ENCODE results near the gene CENPP. TPM values are rescaled to one million over a fixed set of nuclear protein-coding genes. Genes with fewer than 3 reads are reported as not detected.

CENPP gene
- total RNA-seq, 2 experiments from 2014 or later: 22.8 to 38.3 TPM

- DNase-seq: peak; percentile 30
- no peak for ATAC-seq
- Mint-ChIP-seq H3K9me3 (ENCODE audit: low read depth) (no peaks in the 10 kb centered on the region), H3K36me3 (peaks cover 47% of the 10 kb centered on the region), H3K4me3 (no peak overlapping the region), H3K27me3 (no peaks in the 10 kb centered on the region), H3K4me1 (peaks cover 7% of the 10 kb centered on the region), H3K27ac (no peak overlapping the region)
- CTCF ChIA-PET: interaction anchor here (0.7 kb wide), 1 partner anchor 8 kb away, joined by 3 read pairs; no protein-coding TSS in a partner anchor
Observed at GRCh38 chr9:92642564-92642963, 316.8 kb downstream of the CENPP start.

GRCh38 chr9:92644278-92644677, 318.5 kb downstream of the CENPP start:
- Mint-ChIP-seq H3K27me3 (no peaks in the 10 kb centered on the region), H3K9me3 (ENCODE audit: low read depth) (no peaks in the 10 kb centered on the region), H3K27ac (no peak overlapping the region), H3K4me3 (no peak overlapping the region), H3K4me1 (peaks cover 7% of the 10 kb centered on the region), H3K36me3 (peaks cover 52% of the 10 kb centered on the region)
- DNase-seq (peak; percentile 8), ATAC-seq (no peak)
- CTCF ChIA-PET: interaction anchor here (1.5 kb wide), 1 partner anchor 10 kb away, joined by 3 read pairs; no protein-coding TSS in a partner anchor

GRCh38 chr9:92645041-92645440, 319.3 kb downstream of the CENPP start:
- CTCF ChIA-PET: interaction anchor here (1.5 kb wide), 1 partner anchor 11 kb away, joined by 3 read pairs; no protein-coding TSS in a partner anchor
- Mint-ChIP-seq H3K36me3 (peaks cover 52% of the 10 kb centered on the region), H3K27ac (no peak overlapping the region), H3K4me1 (peaks cover 7% of the 10 kb centered on the region), H3K27me3 (no peaks in the 10 kb centered on the region), H3K4me3 (no peak overlapping the region), H3K9me3 (ENCODE audit: low read depth) (no peaks in the 10 kb centered on the region)
- ATAC-seq: no peak
- DNase-seq: peak; percentile 11

- Mint-ChIP-seq H3K27ac (peak overlapping the region; percentile 17), H3K27me3 (no peaks in the 10 kb centered on the region), H3K9me3 (ENCODE audit: low read depth) (no peaks in the 10 kb centered on the region), H3K4me3 (no peak overlapping the region), H3K4me1 (peaks cover 7% of the 10 kb centered on the region), H3K36me3 (peaks cover 51% of the 10 kb centered on the region)
- DNase-seq (peak; percentile 34), ATAC-seq (no peak)
- CTCF ChIA-PET: interaction anchor here (1.1 kb wide), 1 partner anchor 143 kb away, joined by 3 read pairs; no protein-coding TSS in a partner anchor
Observed at GRCh38 chr9:92647671-92648473, 322.1 kb downstream of the CENPP start.

GRCh38 chr9:92648474-92648971, 322.8 kb downstream of the CENPP start:
- H3K27me3 Mint-ChIP-seq: no peaks in the 10 kb centered on the region
- H3K4me3 Mint-ChIP-seq: no peak overlapping the region
- peaks cover 55% of the 10 kb centered on the region for H3K36me3 Mint-ChIP-seq
- peaks cover 7% of the 10 kb centered on the region for H3K4me1 Mint-ChIP-seq
- DNase-seq (no peak), ATAC-seq (no peak)
- no peak overlapping the region for H3K27ac Mint-ChIP-seq
- no peaks in the 10 kb centered on the region for H3K9me3 Mint-ChIP-seq (ENCODE audit: low read depth)
- CTCF ChIA-PET: interaction anchor here (1.1 kb wide), 1 partner anchor 142 kb away, joined by 3 read pairs; no protein-coding TSS in a partner anchor

GRCh38 chr9:92649007-92649406, 323.3 kb downstream of the CENPP start:
- ATAC-seq (no peak), DNase-seq (peak; percentile 37)
- no peak overlapping the region for H3K27ac Mint-ChIP-seq
- H3K9me3 Mint-ChIP-seq (ENCODE audit: low read depth): no peaks in the 10 kb centered on the region
- H3K36me3 Mint-ChIP-seq: peaks cover 53% of the 10 kb centered on the region
- CTCF ChIA-PET: no interaction called here
- no peaks in the 10 kb centered on the region for H3K27me3 Mint-ChIP-seq
- no peak overlapping the region for H3K4me3 Mint-ChIP-seq
- peaks cover 7% of the 10 kb centered on the region for H3K4me1 Mint-ChIP-seq

GRCh38 chr9:92650296-92650695, 324.5 kb downstream of the CENPP start:
- peaks cover 43% of the 10 kb centered on the region for H3K36me3 Mint-ChIP-seq
- H3K27me3 Mint-ChIP-seq: no peaks in the 10 kb centered on the region
- ATAC-seq: no peak
- no peak overlapping the region for H3K4me3 Mint-ChIP-seq
- peaks cover 7% of the 10 kb centered on the region for H3K4me1 Mint-ChIP-seq
- CTCF ChIA-PET: interaction anchor here (0.6 kb wide), 1 partner anchor 482 kb away, joined by 3 read pairs; no protein-coding TSS in a partner anchor
- DNase-seq: peak; percentile 16
- H3K9me3 Mint-ChIP-seq (ENCODE audit: low read depth): no peaks in the 10 kb centered on the region
- no peak overlapping the region for H3K27ac Mint-ChIP-seq

GRCh38 chr9:92650839-92651621, 325.3 kb downstream of the CENPP start:
- no peaks in the 10 kb centered on the region for H3K9me3 Mint-ChIP-seq (ENCODE audit: low read depth)
- CTCF ChIA-PET: interaction anchor here (0.6 kb wide), 1 partner anchor 483 kb away, joined by 3 read pairs; no protein-coding TSS in a partner anchor
- DNase-seq (peak; percentile 30), ATAC-seq (no peak)
- H3K27ac Mint-ChIP-seq: no peak overlapping the region
- H3K4me3 Mint-ChIP-seq: no peak overlapping the region
- peaks cover 7% of the 10 kb centered on the region for H3K4me1 Mint-ChIP-seq
- peaks cover 35% of the 10 kb centered on the region for H3K36me3 Mint-ChIP-seq
- no peaks in the 10 kb centered on the region for H3K27me3 Mint-ChIP-seq

GRCh38 chr9:92652461-92652860, 326.7 kb downstream of the CENPP start:
- Mint-ChIP-seq H3K27me3 (no peaks in the 10 kb centered on the region), H3K4me3 (no peak overlapping the region), H3K27ac (no peak overlapping the region), H3K36me3 (peaks cover 26% of the 10 kb centered on the region), H3K4me1 (peaks cover under 1% of the 10 kb centered on the region), H3K9me3 (ENCODE audit: low read depth) (no peaks in the 10 kb centered on the region)
- no peak for DNase-seq
- CTCF ChIA-PET: interaction anchor here (0.8 kb wide), 1 partner anchor 513 kb away, joined by 3 read pairs; no protein-coding TSS in a partner anchor
- no peak for ATAC-seq

GRCh38 chr9:92654481-92655301, 328.9 kb downstream of the CENPP start:
- Mint-ChIP-seq H3K9me3 (ENCODE audit: low read depth) (no peaks in the 10 kb centered on the region), H3K27me3 (no peaks in the 10 kb centered on the region), H3K4me1 (peaks cover 2% of the 10 kb centered on the region), H3K4me3 (no peak overlapping the region), H3K36me3 (peaks cover 16% of the 10 kb centered on the region), H3K27ac (no peak overlapping the region)
- CTCF ChIA-PET: no interaction called here
- ATAC-seq (no peak), DNase-seq (no peak)

GRCh38 chr9:92655366-92655765, 329.6 kb downstream of the CENPP start:
- H3K4me1 Mint-ChIP-seq: peaks cover 2% of the 10 kb centered on the region
- CTCF ChIA-PET: no interaction called here
- ATAC-seq (no peak), DNase-seq (no peak)
- no peak overlapping the region for H3K4me3 Mint-ChIP-seq
- no peaks in the 10 kb centered on the region for H3K27me3 Mint-ChIP-seq
- no peaks in the 10 kb centered on the region for H3K9me3 Mint-ChIP-seq (ENCODE audit: low read depth)
- H3K27ac Mint-ChIP-seq: no peak overlapping the region
- peaks cover 16% of the 10 kb centered on the region for H3K36me3 Mint-ChIP-seq

- H3K4me3 Mint-ChIP-seq: no peak overlapping the region
- H3K4me1 Mint-ChIP-seq: peaks cover 2% of the 10 kb centered on the region
- DNase-seq: no peak
- ATAC-seq: no peak
- no peaks in the 10 kb centered on the region for H3K9me3 Mint-ChIP-seq (ENCODE audit: low read depth)
- no peaks in the 10 kb centered on the region for H3K27me3 Mint-ChIP-seq
- CTCF ChIA-PET: no interaction called here
- H3K27ac Mint-ChIP-seq: no peak overlapping the region
- H3K36me3 Mint-ChIP-seq: peaks cover 16% of the 10 kb centered on the region
Observed at GRCh38 chr9:92655896-92656536, 330.3 kb downstream of the CENPP start.
